HG03066 (cell line): Measurements from ENCODE around the gene HTR4.

Experiments
- ATAC-seq: cut with Tn5 transposase; IDR thresholded peaks from one replicate; pipeline ENCODE4 v1.9.1; 2021; ENCODE audit warnings: low read depth; ENCODE audit not compliant: unreplicated experiment

HTR4 gene

GRCh38 chr5:148666353-148666752 is 12.0 kb upstream of the HTR4 start:
- ATAC-seq: no peak

GRCh38 chr5:148665431-148665830 is 11.1 kb upstream of the HTR4 start:
- no peak for ATAC-seq

GRCh38 chr5:148663509-148663908 is 9.2 kb upstream of the HTR4 start:
- ATAC-seq: no peak

GRCh38 chr5:148660346-148660660 is 6.0 kb upstream of the HTR4 start:
- ATAC-seq: no peak

GRCh38 chr5:148659641-148660345 is 5.5 kb upstream of the HTR4 start:
- no peak for ATAC-seq

GRCh38 chr5:148653291-148653835 is 964 bp downstream of the HTR4 start:
- ATAC-seq: no peak

- ATAC-seq: no peak
Observed at GRCh38 chr5:148651528-148651927, 2.8 kb downstream of the HTR4 start.

GRCh38 chr5:148645527-148645926 is 8.8 kb downstream of the HTR4 start:
- ATAC-seq: no peak

GRCh38 chr5:148641735-148642134 is 12.6 kb downstream of the HTR4 start:
- no peak for ATAC-seq

- no peak for ATAC-seq
Observed at GRCh38 chr5:148640471-148640870, 13.9 kb downstream of the HTR4 start.

- no peak for ATAC-seq
Observed at GRCh38 chr5:148639081-148639480, 15.2 kb downstream of the HTR4 start.

GRCh38 chr5:148636353-148636752 is 18.0 kb downstream of the HTR4 start:
- no peak for ATAC-seq

- ATAC-seq: no peak
Observed at GRCh38 chr5:148635321-148636083, 18.8 kb downstream of the HTR4 start.

GRCh38 chr5:148633067-148633377 is 21.3 kb downstream of the HTR4 start:
- no peak for ATAC-seq

GRCh38 chr5:148632255-148633066 is 21.9 kb downstream of the HTR4 start:
- ATAC-seq: no peak

GRCh38 chr5:148626986-148627385 is 27.3 kb downstream of the HTR4 start:
- no peak for ATAC-seq

- ATAC-seq: no peak
Observed at GRCh38 chr5:148626081-148626613, 28.2 kb downstream of the HTR4 start.

- ATAC-seq: no peak
Observed at GRCh38 chr5:148625250-148625649, 29.1 kb downstream of the HTR4 start.

GRCh38 chr5:148623741-148624140 is 30.6 kb downstream of the HTR4 start:
- ATAC-seq: no peak

- no peak for ATAC-seq
Observed at GRCh38 chr5:148623101-148623500, 31.2 kb downstream of the HTR4 start.

GRCh38 chr5:148620696-148621095 is 33.6 kb downstream of the HTR4 start:
- ATAC-seq: no peak
